ENCODE measurements around the gene ATG10.
"Not testable (repeated sequence)": the region's sequence is repeated elsewhere in the genome, so short reads cannot be mapped to it uniquely, and the experiment has no call there.

The ATG10 gene

DNA sequence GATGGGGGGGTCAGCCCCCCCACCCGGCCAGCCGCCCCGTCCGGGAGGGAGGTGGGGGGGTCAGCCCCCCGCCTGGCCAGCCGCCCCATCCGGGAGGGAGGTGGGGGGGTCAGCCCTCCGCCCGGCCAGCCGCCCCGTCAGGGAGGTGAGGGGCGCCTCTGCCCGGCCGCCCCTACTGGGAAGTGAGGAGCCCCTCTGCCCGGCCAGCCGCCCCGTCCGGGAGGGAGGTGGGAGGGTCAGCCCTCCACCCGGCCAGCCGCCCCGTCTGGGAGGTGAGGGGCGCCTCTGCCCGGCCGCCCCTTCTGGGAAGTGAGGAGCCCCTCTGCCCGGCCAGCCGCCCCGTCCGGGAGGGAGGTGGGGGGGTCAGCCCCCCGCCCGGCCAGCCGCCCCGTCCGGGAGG, 168.0 kb downstream of the ATG10 start:
- DNase-seq, result not testable (repeated sequence)

- no peak for DNase-seq
Observed at GRCh38 chr5:82142217-82142841, 170.5 kb downstream of the ATG10 start.

GRCh38 chr5:82142928-82143577, 171.2 kb downstream of the ATG10 start:
- DNase-seq, result no peak

DNA sequence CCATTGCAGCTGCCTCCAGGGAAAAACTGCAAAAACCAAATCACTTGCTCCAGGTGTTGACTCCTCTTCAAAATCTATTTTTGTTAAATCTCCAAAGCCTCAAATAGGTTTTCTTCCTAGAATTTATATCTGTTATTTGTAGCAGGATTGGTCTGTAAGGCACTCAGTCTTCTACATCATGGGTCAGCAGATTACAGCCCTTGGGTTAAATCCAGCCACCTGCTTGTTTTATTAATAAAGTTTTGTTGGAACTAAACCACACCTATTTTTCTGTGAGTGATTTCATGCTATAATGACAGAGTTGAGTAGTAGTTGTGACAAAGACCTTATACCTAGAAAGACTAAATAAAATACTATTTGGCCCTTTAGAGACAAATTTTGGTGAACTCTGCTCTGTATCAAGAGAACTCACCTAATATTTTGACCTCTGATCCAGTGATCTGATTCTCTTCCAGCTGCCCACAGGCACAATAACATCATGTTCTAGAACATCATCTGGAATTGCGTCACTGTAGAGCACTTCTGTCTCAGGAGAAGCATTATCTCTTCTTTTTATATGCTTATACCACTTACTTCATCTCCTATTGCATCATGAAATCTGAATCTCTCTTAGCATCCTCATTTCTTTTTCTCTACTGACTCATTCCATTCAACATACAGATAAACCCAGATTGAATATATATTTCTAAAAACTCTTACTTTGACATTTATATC, 176.2 kb downstream of the ATG10 start:
- no peak for DNase-seq

GRCh38 chr5:82149434-82149833, 177.6 kb downstream of the ATG10 start:
- DNase-seq, result no peak

DNA sequence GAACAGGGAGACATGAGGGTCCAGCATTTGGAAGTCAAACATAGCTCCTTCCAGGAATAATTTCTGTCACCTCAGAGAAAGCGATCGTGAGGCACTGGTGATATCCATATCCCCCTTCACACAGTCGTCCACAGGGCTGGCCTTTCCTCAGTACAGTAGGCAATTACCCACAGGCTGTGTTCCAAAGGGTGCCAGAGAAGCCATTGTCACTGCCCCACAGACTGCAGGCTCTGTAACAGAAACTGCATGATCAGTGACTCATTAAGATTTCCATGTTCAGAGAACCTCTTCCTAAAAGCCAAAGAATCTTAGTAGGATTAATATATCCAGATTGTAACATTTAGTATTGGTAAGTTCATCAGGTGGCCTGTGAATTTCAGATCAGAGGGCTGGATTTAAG, 178.7 kb downstream of the ATG10 start:
- DNase-seq, result no peak

DNA sequence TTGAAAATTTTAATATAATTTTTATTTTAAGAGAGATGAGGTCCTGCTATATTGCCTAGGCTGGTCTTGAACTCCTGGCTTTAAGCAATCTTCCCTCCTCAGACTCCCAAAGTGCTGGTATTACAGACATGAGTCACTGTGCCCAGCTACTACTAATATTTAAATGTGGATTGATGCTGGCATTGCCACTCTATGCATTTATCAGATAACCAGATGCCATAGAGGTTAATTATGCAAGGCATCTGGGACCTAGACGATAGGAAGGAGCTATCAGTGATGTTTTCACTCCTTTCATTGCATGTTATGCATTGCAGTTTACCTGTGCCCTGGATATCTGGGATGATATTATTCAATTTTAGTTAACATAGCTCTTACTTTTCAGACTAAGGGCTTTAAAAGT, 179.4 kb downstream of the ATG10 start:
- no peak for DNase-seq

GRCh38 chr5:82151662-82152061, 179.8 kb downstream of the ATG10 start:
- DNase-seq, result no peak

DNA sequence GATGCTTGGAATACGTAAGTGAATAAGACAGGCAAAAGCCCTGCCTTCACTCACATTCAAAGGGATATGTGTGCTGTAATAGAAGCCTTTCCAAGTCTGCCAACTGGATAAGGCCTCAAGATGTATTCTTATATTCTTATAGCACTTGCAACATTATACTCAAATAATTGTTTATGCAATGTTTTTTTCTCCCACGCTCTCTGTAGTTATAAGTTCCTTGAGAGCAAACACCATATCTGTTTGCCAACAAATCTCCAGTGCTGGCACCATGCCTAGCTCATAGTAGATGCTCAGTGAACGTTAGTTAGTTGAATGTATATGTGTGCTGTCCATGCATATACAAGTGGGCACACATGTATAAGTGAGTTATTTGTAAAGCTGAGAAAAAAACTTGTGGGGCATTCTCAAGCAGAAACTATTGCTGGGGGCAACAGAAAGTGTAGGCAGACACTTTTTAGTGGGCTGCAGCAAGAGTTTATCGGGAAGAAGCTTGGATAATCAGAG, 181.2 kb downstream of the ATG10 start:
- DNase-seq, result no peak

DNA sequence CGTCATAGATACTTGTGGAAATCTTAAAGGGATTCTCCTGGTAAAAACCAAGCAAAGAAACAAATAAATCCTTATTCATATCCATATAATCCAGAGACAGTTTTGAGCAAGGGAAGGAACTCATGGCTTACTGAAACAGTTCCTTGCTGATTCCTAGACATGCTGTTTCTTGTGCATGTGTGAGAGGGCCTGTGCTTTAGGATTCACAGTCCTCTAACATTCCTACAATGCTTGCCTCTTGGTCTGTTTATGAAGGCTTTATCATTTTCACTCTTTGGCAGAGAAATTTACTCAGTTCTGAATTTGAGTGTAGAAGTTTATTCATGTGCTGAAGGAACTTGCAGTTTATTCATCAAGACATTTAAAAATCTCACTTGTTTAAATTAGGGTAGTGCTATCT, 183.0 kb downstream of the ATG10 start:
- DNase-seq, result no peak

DNA sequence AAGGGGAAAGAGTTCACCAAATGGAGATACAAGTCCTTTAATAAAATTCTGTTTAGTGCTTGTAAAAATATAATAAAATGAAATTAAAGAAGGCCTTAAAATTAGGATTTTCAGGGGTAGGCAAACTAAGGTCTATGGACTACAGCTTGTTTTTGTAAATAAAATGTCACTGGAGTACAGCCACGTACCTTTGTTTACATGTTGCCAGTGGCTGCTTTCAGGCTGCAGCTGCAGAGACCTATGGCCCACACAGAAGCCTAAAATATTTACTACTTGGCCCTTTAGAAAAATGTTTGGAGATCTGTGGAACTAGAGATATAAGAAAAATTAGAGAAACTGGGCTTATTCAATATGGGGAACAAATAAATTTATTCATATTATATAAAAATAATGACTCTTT, 183.5 kb downstream of the ATG10 start:
- no peak for DNase-seq

DNA sequence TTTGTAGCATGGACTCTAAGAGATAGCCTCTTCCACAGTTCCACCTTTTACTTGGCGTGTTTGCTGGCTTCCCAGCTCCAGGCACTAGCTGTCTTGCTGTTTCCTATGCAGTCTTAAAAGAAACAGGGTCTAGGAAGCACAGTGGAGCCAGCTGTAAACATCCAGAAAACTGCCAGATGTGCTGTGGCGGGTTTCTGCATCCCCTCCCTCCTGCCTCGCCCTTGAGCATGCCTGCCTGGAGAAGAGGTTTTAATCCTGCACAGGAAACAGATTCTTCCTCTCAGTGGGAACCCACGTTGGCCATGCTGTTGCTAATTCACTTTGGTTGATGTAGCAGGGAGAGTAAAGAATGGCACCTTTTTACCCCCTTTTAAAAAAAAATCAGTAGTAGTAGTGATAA, 185.1 kb downstream of the ATG10 start:
- DNase-seq, result no peak

GRCh38 chr5:82158755-82159413, 187.1 kb downstream of the ATG10 start:
- no peak for DNase-seq

DNA sequence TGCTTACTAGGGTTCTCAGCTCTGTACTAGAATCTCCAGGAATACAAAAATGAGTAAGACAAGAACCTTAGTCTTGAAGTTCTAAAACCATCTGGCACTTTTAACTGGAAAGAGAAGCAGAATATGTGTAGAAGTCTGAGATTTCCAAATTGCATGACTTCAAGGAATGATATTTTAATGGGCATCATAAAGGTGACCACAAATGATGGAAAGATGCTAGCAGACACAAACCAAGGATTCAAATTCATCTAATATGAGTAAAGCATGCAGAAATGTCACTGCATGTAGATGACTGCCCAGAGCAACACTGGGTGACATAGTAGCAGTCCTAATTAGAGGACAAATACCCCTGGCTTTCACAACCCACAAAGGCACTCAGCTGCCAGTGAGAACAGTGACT, 189.1 kb downstream of the ATG10 start:
- no peak for DNase-seq

DNA sequence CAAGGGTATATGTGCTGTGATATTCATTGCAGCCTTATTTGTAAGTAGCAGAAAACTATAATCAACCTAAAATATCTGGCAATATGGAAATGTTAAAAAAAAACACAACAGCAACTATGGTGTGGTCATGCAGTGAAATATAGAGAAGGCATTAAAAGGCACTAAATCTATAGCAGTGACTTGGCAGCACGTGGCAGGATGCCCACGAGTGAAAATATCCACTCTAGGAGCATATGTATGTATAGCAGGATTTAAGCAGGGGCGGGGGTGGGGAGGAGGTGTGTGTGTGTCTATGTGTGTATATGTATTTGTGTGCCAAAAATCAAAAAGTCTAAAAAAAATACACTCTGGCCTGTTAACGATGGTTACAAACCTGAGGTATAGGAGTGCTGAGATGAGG, 190.8 kb downstream of the ATG10 start:
- no peak for DNase-seq

DNA sequence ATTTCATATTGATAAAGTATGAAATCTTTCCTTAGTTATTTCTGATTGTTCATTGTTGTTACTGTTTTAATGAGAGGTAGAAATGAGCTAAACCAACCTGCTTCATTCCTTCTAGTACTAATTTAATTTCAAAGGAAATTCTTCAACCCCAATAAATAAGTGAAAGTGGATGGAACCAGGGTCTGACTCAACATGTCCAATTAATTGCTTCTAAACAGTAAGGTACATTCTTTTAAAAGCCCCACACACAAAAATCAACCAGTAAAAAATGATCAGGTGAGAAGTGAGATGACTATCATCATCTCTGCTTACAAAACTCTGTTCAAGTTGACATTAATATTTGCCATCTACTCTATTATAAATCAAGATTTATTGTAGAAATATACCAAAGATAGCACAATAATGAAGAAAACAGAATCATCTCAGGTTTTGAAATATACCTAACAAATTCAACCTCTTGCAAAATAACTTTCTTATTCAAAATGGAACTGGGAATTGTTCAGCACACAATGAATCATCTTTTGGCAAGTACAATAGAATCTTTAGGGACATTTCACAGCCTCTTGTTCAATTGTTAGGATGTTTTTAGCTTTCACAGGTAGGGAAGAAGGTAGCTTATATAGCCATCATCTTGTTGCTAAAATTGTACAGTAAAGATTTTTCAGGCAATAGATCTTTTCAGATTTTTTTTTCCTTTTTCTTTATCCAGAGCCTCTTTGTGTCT, 191.8 kb downstream of the ATG10 start:
- DNase-seq, result no peak

GRCh38 chr5:82164176-82164976, 192.6 kb downstream of the ATG10 start:
- DNase-seq, result no peak

DNA sequence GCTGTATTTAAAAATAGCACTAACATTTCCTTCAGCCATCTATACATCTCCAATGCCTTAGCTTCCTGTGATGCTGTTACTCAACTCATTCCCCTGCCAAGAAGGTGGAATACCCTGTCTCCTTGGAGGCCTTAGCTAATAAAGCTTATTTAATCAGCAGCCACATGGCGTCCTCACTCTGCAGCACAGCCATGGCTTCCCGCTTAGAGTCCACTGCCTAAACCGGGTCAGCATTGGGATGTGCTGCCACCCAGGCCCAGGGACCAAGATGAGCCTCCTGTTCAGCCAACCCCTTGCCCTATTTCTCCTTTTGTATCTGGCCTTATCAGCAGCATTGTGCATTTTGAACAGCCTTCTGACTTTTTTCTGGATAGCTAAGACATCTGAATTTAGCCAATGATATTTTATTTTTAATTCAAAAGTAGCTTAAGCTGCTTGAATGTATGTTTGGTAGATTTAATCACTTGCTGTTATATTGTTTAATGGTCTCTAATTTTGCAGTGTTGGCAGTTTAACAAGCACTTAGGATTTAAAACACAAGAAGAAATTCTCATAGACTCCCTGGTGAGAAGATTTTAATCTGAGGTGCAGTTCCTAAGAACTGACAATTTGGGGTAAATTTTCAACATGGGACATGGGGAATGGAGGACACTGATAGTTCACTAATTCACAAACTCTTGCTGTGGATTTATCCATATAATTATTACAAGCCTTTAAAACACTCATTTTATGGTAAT, 193.3 kb downstream of the ATG10 start:
- no peak for DNase-seq

DNA sequence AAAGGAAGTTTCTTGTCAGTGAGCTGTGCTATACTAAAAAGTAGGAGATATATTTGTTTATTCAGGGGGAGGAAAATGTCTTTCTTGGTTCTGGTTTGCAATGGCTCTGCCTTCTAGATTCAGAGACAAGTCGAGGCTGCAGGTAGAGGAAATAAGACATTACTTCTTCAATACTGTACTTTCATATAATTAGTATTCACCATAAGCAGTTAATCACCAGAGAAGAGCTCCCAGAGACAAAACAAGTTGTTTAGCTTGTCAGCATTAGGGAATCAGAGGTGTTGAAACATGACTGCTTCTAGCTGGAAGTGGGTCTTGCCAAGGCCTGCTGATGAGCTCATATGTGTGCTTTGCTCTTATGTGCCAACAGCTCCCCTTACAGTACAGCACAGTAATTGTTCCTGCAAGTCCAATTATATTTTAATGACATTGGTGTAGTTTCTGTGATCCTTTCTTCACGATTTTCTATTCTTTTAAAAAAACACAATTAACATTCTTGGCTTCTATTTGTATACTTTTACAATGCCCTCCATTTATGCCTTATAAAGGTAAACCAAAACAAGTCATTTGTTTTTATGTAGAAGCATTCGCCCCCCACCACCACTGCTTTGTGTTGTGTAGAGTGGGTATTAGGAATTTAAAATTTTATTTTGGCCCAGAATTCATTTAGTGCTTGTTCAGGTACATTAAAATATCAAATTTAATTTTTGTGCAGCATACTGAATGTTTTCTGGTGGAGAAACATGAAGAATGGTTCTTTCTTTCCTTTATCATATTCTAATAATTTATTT, 194.1 kb downstream of the ATG10 start:
- no peak for DNase-seq

- no peak for DNase-seq
Observed at GRCh38 chr5:82167372-82167935, 195.6 kb downstream of the ATG10 start.

Data from activated gamma-delta T cell (primary cell).